B cell (primary cell): ENCODE results near the gene DLK1.

Experiments used
- CTCF ChIP-seq: fragments of 200-600 bp; IDR thresholded peaks from one replicate; pipeline ENCODE4 v1.8.0; 2022; ENCODE audit warnings: antibody characterized with exemption, mild to moderate bottlenecking
- EZH2 ChIP-seq: IDR thresholded peaks from 2 replicates; pipeline ENCODE4 v1.6.1; 2012; ENCODE audit warnings: borderline replicate concordance, low read depth, mild to moderate bottlenecking, moderate library complexity, low read length; ENCODE audit not compliant: insufficient read depth, poor library complexity, severe bottlenecking

GRCh38 chr14:100741966-100742365, 15.3 kb downstream of the DLK1 start:
- TF ChIP-seq CTCF = no peak
- TF ChIP-seq EZH2 = no peak
